GM12878 (cell line): ENCODE results near the gene AADAT.

ENCODE experiments used
- CHD1 ChIP-seq: IDR thresholded peaks from 2 replicates; pipeline ENCODE4 v1.6.1; 2012; ENCODE audit warnings: low read depth, low read length, improper control_type of control experiment
- CTCF ChIP-seq, 3 experiments: IDR thresholded peaks in 2 of 3; conservative IDR thresholded peaks in 1 of 3; 2 replicates each; pipeline ENCODE4 v1.5.1; 2011; ENCODE audit warnings: low read depth in 3 of 3, low read length in 3 of 3, mild to moderate bottlenecking in 3 of 3, control low read depth in 2 of 3, moderate library complexity in 2 of 3, inconsistent platforms in 1 of 3, mixed read lengths in 1 of 3; ENCODE audit not compliant: control insufficient read depth in 2 of 3, insufficient read depth in 1 of 3; ENCODE audit errors: extremely low read depth in 1 of 3
- POLR2AphosphoS5 ChIP-seq: IDR thresholded peaks from 2 replicates; pipeline ENCODE4 v1.6.1; 2011; ENCODE audit warnings: mild to moderate bottlenecking, low read length, inconsistent platforms
- TF ChIP-seq, protein P1 (sequence below): fragments of 150-350 bp; IDR thresholded peaks from 2 replicates; pipeline ENCODE4 v1.6.1; 2016; ENCODE audit warnings: low read depth, low read length

DNA sequence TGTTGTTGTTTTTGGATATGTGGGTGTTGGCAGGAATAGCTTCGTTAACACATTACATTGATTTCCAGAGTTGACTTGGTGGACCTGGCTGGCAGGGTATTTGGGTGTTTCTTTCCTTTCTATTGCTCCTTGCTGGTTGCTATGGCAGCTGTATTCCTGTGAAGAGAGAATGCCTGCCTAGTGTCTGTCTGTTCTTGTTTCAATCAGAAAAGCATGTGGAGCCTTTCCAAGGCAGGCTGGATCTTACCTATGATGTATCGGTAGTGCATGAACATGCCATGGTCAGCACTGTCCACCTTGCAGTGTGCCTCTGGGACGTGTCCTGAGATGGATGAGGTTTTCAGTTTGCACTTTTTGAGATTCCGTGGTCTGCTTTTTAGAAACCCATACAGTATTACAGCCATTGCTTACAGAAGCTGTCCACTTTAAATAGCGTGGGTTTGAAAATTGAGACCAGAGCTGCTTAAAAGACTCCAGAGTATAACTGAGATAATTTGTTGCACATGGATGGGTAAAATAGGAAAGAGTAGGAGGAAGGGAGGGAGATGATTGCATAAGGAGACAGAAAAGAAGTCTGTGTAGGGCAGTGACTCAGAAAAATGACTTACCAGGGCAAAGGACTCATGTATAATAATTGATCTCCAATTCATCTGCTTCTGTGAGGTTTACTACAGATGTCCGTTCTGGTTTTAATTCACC lies 20.0 kb upstream of the AADAT start:
- TF ChIP-seq CTCF (IDR thresholded peaks at IDR 0.05 in 2 of 3, conservative IDR thresholded peaks at IDR 0.05 in 1 of 3; ENCODE audit: control insufficient read depth in 2 of 3, extremely low read depth in 1 of 3, insufficient read depth in 1 of 3, low read depth in 3 of 3, low read length in 3 of 3) (no peak), CHD1 (no peak), POLR2AphosphoS5 (no peak)
- TF ChIP-seq, protein P1, sequence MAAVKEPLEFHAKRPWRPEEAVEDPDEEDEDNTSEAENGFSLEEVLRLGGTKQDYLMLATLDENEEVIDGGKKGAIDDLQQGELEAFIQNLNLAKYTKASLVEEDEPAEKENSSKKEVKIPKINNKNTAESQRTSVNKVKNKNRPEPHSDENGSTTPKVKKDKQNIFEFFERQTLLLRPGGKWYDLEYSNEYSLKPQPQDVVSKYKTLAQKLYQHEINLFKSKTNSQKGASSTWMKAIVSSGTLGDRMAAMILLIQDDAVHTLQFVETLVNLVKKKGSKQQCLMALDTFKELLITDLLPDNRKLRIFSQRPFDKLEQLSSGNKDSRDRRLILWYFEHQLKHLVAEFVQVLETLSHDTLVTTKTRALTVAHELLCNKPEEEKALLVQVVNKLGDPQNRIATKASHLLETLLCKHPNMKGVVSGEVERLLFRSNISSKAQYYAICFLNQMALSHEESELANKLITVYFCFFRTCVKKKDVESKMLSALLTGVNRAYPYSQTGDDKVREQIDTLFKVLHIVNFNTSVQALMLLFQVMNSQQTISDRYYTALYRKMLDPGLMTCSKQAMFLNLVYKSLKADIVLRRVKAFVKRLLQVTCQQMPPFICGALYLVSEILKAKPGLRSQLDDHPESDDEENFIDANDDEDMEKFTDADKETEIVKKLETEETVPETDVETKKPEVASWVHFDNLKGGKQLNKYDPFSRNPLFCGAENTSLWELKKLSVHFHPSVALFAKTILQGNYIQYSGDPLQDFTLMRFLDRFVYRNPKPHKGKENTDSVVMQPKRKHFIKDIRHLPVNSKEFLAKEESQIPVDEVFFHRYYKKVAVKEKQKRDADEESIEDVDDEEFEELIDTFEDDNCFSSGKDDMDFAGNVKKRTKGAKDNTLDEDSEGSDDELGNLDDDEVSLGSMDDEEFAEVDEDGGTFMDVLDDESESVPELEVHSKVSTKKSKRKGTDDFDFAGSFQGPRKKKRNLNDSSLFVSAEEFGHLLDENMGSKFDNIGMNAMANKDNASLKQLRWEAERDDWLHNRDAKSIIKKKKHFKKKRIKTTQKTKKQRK: no peak
